Measurements from ENCODE around the gene TMEM132D.

DNA sequence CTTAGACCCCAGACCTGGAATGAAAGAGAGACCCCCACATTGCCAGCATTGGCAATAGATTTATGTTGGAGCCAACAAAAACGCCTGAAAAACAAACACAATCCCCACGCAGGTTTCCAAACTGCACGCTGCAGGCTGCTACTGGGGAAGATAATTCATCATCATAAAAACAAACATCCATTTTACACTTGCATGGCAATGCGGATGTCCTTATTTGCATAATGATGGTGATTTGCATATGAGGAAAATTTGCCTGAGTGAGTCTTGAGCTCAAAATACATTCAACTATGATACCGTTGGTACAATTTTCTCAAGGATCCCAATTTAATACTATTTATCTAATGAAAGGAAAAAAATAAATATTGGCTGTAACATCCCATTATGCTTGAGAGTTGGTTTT lies 33.6 kb upstream of the TMEM132D start:
- TF ChIP-seq, protein P1, sequence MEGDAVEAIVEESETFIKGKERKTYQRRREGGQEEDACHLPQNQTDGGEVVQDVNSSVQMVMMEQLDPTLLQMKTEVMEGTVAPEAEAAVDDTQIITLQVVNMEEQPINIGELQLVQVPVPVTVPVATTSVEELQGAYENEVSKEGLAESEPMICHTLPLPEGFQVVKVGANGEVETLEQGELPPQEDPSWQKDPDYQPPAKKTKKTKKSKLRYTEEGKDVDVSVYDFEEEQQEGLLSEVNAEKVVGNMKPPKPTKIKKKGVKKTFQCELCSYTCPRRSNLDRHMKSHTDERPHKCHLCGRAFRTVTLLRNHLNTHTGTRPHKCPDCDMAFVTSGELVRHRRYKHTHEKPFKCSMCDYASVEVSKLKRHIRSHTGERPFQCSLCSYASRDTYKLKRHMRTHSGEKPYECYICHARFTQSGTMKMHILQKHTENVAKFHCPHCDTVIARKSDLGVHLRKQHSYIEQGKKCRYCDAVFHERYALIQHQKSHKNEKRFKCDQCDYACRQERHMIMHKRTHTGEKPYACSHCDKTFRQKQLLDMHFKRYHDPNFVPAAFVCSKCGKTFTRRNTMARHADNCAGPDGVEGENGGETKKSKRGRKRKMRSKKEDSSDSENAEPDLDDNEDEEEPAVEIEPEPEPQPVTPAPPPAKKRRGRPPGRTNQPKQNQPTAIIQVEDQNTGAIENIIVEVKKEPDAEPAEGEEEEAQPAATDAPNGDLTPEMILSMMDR (IDR thresholded peaks at IDR 0.05; ENCODE audit: insufficient read depth, low read depth, low read length) = no peak
- TF ChIP-seq EZH2 (IDR thresholded peaks at IDR 0.05; ENCODE audit: insufficient read depth, low read length) = no peak

All from astrocyte (in vitro differentiated cells and primary cell).